GM18873 (cell line): ENCODE measurements around the gene VPREB1.
"Not testable (repeated sequence)": the region's sequence is repeated elsewhere in the genome, so short reads cannot be mapped to it uniquely, and the experiment has no call there.

Experiments used
- ATAC-seq: cut with Tn5 transposase; IDR thresholded peaks from one replicate; pipeline ENCODE4 v1.9.1; 2021; ENCODE audit warnings: mild to moderate bottlenecking, moderate library complexity, moderate number of reproducible peaks; ENCODE audit not compliant: unreplicated experiment, low FRiP score

The VPREB1 gene

DNA sequence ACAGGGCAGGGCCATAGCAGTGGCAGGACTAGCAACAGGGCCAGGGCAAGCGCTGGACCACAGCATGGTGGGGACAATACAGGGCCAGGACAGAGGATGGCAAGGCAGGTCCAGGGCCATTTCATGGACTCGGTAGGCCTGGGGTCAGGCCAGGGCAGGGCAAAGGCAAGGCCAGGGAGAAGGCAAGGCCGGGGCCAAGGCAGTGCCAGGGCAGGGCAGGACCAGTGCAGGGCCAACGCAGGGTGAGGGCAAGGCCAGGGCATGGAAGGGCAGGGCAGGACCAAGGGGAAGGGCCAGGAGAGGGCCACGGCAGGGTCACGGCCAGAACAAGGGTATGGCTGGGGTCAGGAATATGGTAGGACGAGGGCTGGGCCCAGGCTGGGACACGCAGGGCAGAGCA lies 45.1 kb downstream of the VPREB1 start:
- not testable (repeated sequence) for ATAC-seq

DNA sequence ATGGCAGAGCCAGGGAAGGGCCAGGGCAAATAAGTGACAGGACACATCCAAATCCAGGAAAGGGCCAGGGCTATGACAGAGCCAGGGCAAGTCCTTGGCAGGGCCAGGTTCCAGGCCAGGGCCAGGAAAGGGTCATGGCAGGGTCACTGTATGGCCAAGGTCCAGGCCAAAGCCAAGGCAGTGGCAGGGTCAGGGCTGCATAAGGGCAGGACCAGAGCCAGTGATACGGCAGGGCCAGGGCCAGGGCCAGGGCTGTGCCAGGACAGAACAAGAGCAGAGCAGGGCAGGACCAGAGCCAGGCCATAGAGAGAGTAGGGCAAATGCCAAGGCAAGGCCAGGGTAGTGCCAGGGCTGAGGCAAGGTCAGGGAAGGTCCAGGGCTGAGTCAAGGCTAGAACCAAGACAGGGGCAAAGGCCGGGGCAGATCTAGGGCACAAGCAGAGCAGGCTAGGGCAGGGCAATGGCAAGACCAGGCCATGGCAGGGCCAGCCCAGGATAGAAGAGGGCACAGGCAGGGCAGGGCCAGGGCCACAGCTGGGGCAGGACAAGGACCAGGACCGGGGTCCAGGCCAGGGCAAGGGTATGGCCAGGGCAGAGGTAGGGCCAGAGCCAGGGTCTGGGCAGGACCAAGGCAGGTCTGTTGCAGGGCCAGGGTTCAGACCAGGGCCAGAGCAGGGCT lies 46.7 kb downstream of the VPREB1 start:
- ATAC-seq: not testable (repeated sequence)

DNA sequence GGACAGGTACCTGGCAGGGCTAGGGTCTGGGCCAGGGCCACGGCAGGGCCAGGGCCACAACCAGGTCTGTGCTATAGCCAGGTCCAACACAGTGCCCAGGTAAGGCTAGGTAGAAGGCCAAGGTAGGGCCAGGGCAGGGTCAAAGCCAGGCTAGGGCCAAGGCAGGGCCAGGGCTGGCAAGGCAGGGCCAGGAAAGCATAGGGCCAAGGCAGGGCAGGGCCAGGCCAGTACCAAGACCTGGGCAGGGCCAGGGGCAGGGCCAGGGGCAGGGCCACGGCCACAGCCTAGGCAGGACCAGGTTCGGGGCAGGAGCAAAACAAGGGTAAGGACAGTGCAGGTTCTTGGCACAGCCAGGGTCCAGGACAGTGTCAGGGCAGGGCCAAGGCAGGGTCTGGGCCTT lies 48.1 kb downstream of the VPREB1 start:
- ATAC-seq: not testable (repeated sequence)

DNA sequence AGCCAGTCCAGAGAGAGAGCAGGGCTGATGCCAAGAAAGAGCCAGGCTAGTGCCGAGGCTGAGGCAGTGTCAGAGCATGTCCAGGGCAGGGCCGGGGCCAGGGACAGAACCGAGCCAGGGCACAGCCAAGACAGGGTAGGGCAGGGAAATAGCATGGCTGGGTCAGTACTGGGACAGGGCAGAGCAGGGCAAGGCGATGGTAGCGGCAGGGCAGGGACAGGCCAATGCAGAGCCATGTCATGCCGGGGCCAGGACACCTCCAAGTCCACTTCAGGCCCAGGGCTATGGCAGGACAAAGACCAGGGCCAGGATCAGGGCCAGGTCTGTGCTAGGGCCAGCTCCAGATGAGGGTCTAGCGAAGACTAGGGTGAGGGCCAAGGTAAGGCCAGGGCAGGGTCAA lies 48.9 kb downstream of the VPREB1 start:
- ATAC-seq: not testable (repeated sequence)

DNA sequence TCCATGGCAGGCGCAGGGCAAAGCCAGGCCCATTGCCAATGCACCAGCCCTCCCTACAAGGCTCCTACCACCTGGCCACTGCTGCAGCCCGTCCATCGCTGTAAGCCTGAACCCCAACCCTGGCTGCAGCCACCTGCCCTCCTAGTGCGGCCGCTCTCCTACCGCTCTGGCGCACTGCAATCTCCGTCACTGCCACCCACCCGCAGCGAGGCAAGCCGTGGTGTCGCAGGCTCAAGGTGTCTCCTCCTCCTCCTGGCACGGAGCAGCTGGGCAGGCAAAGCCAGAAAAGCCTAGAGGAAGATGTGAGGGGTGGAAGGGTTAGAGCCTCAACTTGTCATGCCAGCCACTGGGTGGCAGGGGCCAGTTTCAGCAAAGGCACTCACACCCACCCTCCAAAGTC lies 50.1 kb downstream of the VPREB1 start:
- ATAC-seq: not testable (repeated sequence)
